ENCODE results near the gene UCMA. TPM values are rescaled to one million over a fixed set of nuclear protein-coding genes. Genes with fewer than 3 reads are reported as not detected.

Gene UCMA
- total RNA-seq, 1 experiment from 2014 or later = not detected

GRCh38 chr10:13253726-13254125 lies 19.6 kb upstream of the UCMA start:
- H3K4me3 ChIP-seq (replicated peaks in 1 of 2; ENCODE audit: low read depth in 1 of 2, low read length in 2 of 2) = no peak overlapping the region
- no peak overlapping the region for H3K9ac ChIP-seq (ENCODE audit: low read length)
- no peaks in the 10 kb centered on the region for H3K9me3 ChIP-seq (ENCODE audit: control insufficient read depth in 1 of 2, insufficient read depth in 1 of 2, low read depth in 1 of 2, low read length in 2 of 2)
- H3K27me3 ChIP-seq (ENCODE audit: insufficient read depth, low read length) = no peaks in the 10 kb centered on the region
- ChIA-PET RAD21 (ENCODE audit: low non-redundant PET in 1 of 2, low total read pairs in 2 of 2, uncharacterized antibody in 2 of 2, unreplicated experiment in 2 of 2) (no interaction called here), POLR2A (no interaction called here), CTCF (no interaction called here)
- H3K4me1 ChIP-seq (ENCODE audit: control insufficient read depth in 1 of 2, insufficient read depth in 2 of 2, low read length in 2 of 2) = no peaks in the 10 kb centered on the region
- no peaks in the 10 kb centered on the region for H3K9me2 ChIP-seq (ENCODE audit: insufficient read depth)
- no peaks in the 10 kb centered on the region for H3K36me3 ChIP-seq (ENCODE audit: control insufficient read depth in 1 of 2, insufficient read depth in 2 of 2, low read length in 2 of 2)
- DNase-seq (ENCODE audit: low read depth, low spot score) (no peak), ATAC-seq (no peak)
- H2AFZ ChIP-seq (ENCODE audit: low read depth, low read length, poor library complexity, severe bottlenecking) = no peak overlapping the region
- no TSS peak for BruUV-seq (replicated peaks)
- H3K4me2 ChIP-seq (ENCODE audit: low read length) = no peak overlapping the region
- no peaks in the 10 kb centered on the region for H4K20me1 ChIP-seq (ENCODE audit: insufficient read depth)
- H3K27ac ChIP-seq (ENCODE audit: low read depth, low read length) = no peak overlapping the region
- intact Hi-C loops (cut with micrococcal nuclease) = no loop called here
- H3K79me2 ChIP-seq (ENCODE audit: insufficient read depth, low read length) = no peaks in the 10 kb centered on the region
- TF ChIP-seq SP1 (IDR thresholded peaks at IDR 0.05; ENCODE audit: low read depth) = no peak
- no peak for TF ChIP-seq ZFX (IDR thresholded peaks at IDR 0.05)
- TF ChIP-seq SRF (IDR thresholded peaks at IDR 0.05; ENCODE audit: low read depth) = no peak
- TF ChIP-seq ZNF274 (IDR thresholded peaks at IDR 0.05; ENCODE audit: low read depth, low read length) = no peak
- TF ChIP-seq RAD21 (IDR thresholded peaks at IDR 0.05; ENCODE audit: low read depth) = no peak
- TF ChIP-seq, protein P1, sequence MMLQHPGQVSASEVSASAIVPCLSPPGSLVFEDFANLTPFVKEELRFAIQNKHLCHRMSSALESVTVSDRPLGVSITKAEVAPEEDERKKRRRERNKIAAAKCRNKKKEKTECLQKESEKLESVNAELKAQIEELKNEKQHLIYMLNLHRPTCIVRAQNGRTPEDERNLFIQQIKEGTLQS (IDR thresholded peaks at IDR 0.05) = no peak
- no peak for TF ChIP-seq FOSL1 (IDR thresholded peaks at IDR 0.05; ENCODE audit: low read depth)
- TF ChIP-seq CBX3 (IDR thresholded peaks at IDR 0.05; ENCODE audit: low read depth) = no peak
- TF ChIP-seq CEBPB (IDR thresholded peaks at IDR 0.05; ENCODE audit: low read depth) = no peak
- TF ChIP-seq, protein P2, sequence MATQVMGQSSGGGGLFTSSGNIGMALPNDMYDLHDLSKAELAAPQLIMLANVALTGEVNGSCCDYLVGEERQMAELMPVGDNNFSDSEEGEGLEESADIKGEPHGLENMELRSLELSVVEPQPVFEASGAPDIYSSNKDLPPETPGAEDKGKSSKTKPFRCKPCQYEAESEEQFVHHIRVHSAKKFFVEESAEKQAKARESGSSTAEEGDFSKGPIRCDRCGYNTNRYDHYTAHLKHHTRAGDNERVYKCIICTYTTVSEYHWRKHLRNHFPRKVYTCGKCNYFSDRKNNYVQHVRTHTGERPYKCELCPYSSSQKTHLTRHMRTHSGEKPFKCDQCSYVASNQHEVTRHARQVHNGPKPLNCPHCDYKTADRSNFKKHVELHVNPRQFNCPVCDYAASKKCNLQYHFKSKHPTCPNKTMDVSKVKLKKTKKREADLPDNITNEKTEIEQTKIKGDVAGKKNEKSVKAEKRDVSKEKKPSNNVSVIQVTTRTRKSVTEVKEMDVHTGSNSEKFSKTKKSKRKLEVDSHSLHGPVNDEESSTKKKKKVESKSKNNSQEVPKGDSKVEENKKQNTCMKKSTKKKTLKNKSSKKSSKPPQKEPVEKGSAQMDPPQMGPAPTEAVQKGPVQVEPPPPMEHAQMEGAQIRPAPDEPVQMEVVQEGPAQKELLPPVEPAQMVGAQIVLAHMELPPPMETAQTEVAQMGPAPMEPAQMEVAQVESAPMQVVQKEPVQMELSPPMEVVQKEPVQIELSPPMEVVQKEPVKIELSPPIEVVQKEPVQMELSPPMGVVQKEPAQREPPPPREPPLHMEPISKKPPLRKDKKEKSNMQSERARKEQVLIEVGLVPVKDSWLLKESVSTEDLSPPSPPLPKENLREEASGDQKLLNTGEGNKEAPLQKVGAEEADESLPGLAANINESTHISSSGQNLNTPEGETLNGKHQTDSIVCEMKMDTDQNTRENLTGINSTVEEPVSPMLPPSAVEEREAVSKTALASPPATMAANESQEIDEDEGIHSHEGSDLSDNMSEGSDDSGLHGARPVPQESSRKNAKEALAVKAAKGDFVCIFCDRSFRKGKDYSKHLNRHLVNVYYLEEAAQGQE (IDR thresholded peaks at IDR 0.05; ENCODE audit: low read depth) = no peak
- TF ChIP-seq SIN3A (IDR thresholded peaks at IDR 0.05; ENCODE audit: low read depth) = no peak
- no peak for TF ChIP-seq ELF1 (IDR thresholded peaks at IDR 0.05; ENCODE audit: borderline replicate concordance, low read depth)
- TF ChIP-seq, protein P3, sequence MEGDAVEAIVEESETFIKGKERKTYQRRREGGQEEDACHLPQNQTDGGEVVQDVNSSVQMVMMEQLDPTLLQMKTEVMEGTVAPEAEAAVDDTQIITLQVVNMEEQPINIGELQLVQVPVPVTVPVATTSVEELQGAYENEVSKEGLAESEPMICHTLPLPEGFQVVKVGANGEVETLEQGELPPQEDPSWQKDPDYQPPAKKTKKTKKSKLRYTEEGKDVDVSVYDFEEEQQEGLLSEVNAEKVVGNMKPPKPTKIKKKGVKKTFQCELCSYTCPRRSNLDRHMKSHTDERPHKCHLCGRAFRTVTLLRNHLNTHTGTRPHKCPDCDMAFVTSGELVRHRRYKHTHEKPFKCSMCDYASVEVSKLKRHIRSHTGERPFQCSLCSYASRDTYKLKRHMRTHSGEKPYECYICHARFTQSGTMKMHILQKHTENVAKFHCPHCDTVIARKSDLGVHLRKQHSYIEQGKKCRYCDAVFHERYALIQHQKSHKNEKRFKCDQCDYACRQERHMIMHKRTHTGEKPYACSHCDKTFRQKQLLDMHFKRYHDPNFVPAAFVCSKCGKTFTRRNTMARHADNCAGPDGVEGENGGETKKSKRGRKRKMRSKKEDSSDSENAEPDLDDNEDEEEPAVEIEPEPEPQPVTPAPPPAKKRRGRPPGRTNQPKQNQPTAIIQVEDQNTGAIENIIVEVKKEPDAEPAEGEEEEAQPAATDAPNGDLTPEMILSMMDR (IDR thresholded peaks at IDR 0.05 in 2 of 3, conservative IDR thresholded peaks at IDR 0.05 in 1 of 3; ENCODE audit: borderline replicate concordance in 1 of 3, insufficient read depth in 1 of 3, low read depth in 2 of 3, low read length in 2 of 3) = no peak
- no peak for TF ChIP-seq MAX (IDR thresholded peaks at IDR 0.05)

Data from HCT116 (cell line).